ENCODE measurements around the gene YBX1.

DNA sequence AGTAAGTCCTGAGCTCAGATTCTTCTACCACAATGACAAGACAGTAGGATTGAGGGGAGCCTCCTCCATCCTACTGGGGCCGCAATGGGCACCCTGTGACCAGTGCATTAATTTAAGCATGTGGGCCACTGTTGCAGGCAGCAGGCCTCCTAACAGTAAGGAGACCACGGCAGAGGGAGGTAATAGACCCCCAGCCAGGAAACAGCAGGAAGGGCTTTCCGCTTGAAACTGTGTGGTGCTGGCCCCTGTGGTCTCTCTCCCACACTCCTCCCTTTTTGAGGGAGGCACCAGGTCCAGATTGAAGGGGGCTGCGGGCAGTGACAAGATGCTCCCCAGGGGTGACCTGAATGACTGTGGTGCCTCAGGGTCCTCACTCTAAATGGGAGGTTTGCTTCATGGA lies 59.5 kb downstream of the YBX1 start:
- TF ChIP-seq, protein P1, sequence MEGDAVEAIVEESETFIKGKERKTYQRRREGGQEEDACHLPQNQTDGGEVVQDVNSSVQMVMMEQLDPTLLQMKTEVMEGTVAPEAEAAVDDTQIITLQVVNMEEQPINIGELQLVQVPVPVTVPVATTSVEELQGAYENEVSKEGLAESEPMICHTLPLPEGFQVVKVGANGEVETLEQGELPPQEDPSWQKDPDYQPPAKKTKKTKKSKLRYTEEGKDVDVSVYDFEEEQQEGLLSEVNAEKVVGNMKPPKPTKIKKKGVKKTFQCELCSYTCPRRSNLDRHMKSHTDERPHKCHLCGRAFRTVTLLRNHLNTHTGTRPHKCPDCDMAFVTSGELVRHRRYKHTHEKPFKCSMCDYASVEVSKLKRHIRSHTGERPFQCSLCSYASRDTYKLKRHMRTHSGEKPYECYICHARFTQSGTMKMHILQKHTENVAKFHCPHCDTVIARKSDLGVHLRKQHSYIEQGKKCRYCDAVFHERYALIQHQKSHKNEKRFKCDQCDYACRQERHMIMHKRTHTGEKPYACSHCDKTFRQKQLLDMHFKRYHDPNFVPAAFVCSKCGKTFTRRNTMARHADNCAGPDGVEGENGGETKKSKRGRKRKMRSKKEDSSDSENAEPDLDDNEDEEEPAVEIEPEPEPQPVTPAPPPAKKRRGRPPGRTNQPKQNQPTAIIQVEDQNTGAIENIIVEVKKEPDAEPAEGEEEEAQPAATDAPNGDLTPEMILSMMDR (IDR thresholded peaks at IDR 0.05), result no peak
- TF ChIP-seq CREM (CRISPR knock-in tag; IDR thresholded peaks at IDR 0.05) (no peak), JUN (CRISPR knock-in tag; IDR thresholded peaks at IDR 0.05) (no peak)
- TF ChIP-seq, protein P2, sequence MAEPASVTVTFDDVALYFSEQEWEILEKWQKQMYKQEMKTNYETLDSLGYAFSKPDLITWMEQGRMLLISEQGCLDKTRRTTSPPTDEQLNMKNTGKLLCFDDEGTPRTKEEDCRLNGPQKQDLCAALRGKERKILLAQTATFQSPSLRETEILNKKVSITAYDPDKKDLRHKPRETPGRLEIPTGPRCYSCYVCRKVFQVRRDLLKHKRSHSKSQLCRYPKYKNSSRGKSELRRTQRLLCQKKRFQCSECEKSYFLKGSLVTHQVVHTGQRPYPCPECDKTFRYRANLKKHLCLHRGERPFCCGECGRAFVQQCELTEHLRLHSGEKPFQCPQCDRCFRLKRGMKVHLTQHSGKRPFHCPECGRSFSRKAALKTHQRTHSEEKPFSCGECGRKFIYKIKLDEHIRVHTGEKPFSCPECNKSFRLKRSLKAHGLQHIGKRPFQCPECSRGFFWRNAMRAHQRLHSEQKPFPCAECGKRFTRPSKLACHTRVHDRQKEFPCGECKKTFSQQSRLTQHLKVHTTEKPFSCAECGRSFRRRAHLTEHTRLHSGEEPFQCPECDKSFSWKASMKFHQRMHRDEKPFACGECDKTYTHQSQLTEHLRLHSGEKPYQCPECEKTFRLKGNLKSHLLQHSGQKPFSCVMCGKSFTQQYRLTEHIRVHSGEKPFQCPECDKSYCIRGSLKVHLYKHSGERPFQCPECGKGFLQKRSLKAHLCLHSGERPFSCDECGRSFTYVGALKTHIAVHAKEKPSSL (CRISPR knock-in tag; conservative IDR thresholded peaks at IDR 0.05), result no peak
- TF ChIP-seq, protein P3, sequence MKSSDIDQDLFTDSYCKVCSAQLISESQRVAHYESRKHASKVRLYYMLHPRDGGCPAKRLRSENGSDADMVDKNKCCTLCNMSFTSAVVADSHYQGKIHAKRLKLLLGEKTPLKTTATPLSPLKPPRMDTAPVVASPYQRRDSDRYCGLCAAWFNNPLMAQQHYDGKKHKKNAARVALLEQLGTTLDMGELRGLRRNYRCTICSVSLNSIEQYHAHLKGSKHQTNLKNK (CRISPR knock-in tag; IDR thresholded peaks at IDR 0.05), result no peak
